Subcutaneous adipose tissue (tissue), 4 donors: ENCODE data around the gene RBMY1A1. TPM values are rescaled to one million over a fixed set of nuclear protein-coding genes. Genes with fewer than 3 reads are reported as not detected.
"Not testable (repeated sequence)": the region's sequence is repeated elsewhere in the genome, so short reads cannot be mapped to it uniquely, and the experiment has no call there.

Experiments
- total RNA-seq, 4 donors: library from RNA; depleted of rRNA; stranded (reverse); fragments of >200 nt; gene quantifications; one replicate each; pipeline ENCODE4 v1.1.0, GENCODE V29; 2016
- TF ChIP-seq, protein P1 (sequence below): fragments of 450-650 bp; IDR thresholded peaks from one replicate; pipeline ENCODE4 v1.5.1; 2016; ENCODE audit warnings: low read depth, mild to moderate bottlenecking, control low read depth, antibody characterized with exemption, moderate library complexity

RBMY1A1 gene
- total RNA-seq: not detected

DNA sequence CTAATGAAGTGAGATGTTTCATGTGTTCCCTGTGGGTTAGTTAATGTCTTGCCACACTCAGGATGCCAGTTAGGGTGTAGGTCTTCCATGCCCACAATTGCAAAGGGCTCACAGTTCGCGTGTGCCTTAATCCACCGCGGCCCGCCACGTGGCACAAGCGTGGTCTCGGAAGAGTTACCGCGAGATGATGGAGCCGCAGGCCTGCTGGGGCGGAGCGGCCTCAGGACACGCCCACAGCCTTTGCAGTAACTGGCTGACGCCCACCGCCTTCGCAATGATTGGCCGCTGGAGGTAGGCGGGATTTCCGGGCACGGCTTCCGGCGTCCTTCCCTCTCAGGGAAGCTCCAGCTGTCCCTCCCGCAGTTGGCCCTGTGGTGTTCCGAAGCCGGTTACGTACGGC is at the start of gene RBMY1A1:
Gene RBMY1A1 (plus strand): TSS at position 301 of the 400 bp plus-strand sequence. CDS start 2,013 bp downstream, outside the sequence.
- TF ChIP-seq, protein P1, sequence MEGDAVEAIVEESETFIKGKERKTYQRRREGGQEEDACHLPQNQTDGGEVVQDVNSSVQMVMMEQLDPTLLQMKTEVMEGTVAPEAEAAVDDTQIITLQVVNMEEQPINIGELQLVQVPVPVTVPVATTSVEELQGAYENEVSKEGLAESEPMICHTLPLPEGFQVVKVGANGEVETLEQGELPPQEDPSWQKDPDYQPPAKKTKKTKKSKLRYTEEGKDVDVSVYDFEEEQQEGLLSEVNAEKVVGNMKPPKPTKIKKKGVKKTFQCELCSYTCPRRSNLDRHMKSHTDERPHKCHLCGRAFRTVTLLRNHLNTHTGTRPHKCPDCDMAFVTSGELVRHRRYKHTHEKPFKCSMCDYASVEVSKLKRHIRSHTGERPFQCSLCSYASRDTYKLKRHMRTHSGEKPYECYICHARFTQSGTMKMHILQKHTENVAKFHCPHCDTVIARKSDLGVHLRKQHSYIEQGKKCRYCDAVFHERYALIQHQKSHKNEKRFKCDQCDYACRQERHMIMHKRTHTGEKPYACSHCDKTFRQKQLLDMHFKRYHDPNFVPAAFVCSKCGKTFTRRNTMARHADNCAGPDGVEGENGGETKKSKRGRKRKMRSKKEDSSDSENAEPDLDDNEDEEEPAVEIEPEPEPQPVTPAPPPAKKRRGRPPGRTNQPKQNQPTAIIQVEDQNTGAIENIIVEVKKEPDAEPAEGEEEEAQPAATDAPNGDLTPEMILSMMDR: not testable (repeated sequence)

DNA sequence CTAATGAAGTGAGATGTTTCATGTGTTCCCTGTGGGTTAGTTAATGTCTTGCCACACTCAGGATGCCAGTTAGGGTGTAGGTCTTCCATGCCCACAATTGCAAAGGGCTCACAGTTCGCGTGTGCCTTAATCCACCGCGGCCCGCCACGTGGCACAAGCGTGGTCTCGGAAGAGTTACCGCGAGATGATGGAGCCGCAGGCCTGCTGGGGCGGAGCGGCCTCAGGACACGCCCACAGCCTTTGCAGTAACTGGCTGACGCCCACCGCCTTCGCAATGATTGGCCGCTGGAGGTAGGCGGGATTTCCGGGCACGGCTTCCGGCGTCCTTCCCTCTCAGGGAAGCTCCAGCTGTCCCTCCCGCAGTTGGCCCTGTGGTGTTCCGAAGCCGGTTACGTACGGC is 23.6 kb upstream of the RBMY1A1 start, which contains the start of gene RBMY1B:
Gene RBMY1B (plus strand): TSS at position 301 of the 400 bp plus-strand sequence. CDS start 2,013 bp downstream, outside the sequence.
- TF ChIP-seq, protein P1: not testable (repeated sequence)

GRCh38 chrY:21585449-21585848 is 50.8 kb downstream of the RBMY1A1 start:
- TF ChIP-seq, protein P1: no peak

GRCh38 chrY:21592059-21592458 is 57.4 kb downstream of the RBMY1A1 start:
- TF ChIP-seq, protein P1: no peak

Other genes starting within 250 kb of the RBMY1A1 start
- not detected for gene RBMY1B, start 23.5 kb upstream of the RBMY1A1 start, total RNA-seq